ENCODE measurements around the gene DEFB125. TPM values are rescaled to one million over a fixed set of nuclear protein-coding genes. Genes with fewer than 3 reads are reported as not detected.

DEFB125 gene
- total RNA-seq, 1 donor from 2014 or later, result not detected

GRCh38 chr20:64026-64603, 23.4 kb upstream of the DEFB125 start:
- intact Hi-C loops (cut with DNase I), result no loop called here
- H3K4me3 ChIP-seq, result no peak overlapping the region
- H3K9me3 ChIP-seq, result no peaks in the 10 kb centered on the region
- H3K27me3 ChIP-seq, result no peaks in the 10 kb centered on the region
- H3K27ac ChIP-seq, result no peak overlapping the region
- no peak for TF ChIP-seq CTCF (IDR thresholded peaks at IDR 0.05)
- no peak for DNase-seq (ENCODE audit: low spot score in 2 of 2)
- no peaks in the 10 kb centered on the region for H3K36me3 ChIP-seq
- H3K4me1 ChIP-seq, result no peaks in the 10 kb centered on the region

GRCh38 chr20:64766-65322, 22.6 kb upstream of the DEFB125 start:
- DNase-seq (ENCODE audit: low spot score in 2 of 2), result no peak
- H3K4me1 ChIP-seq, result no peaks in the 10 kb centered on the region
- no peak for TF ChIP-seq CTCF (IDR thresholded peaks at IDR 0.05)
- no peaks in the 10 kb centered on the region for H3K36me3 ChIP-seq
- no peak overlapping the region for H3K4me3 ChIP-seq
- no peak overlapping the region for H3K27ac ChIP-seq
- intact Hi-C loops (cut with DNase I), result no loop called here
- H3K9me3 ChIP-seq, result no peaks in the 10 kb centered on the region
- H3K27me3 ChIP-seq, result no peaks in the 10 kb centered on the region

- TF ChIP-seq CTCF (IDR thresholded peaks at IDR 0.05), result no peak
- Histone ChIP-seq H3K9me3 (peaks cover 0 to 13% of the 10 kb centered on the region in 2 donors), H3K27ac (no peak overlapping the region), H3K4me1 (no peaks in the 10 kb centered on the region), H3K27me3 (no peaks in the 10 kb centered on the region), H3K4me3 (no peak overlapping the region), H3K36me3 (no peaks in the 10 kb centered on the region)
- intact Hi-C loops (cut with DNase I), result no loop called here
- DNase-seq (ENCODE audit: low spot score in 2 of 2), result no peak
Measured at GRCh38 chr20:77231-77630, 10.2 kb upstream of the DEFB125 start.

DNA sequence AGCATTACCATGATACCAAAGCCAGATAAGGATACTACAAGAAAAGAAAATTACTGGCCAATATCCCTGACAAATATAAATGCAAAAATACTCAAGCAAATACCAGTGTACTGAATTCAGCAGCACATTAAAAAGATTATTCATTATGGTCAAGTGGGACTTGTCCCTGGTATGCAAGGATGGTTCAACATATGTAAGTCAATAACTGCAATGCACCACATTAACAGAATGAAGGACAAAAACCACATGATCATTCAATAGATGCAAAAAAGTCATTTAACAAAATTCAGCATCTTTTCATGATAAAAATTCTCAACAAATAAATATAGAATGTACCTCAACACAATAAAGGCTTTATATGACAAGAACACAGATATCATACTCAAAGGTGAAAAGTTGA, 9.1 kb upstream of the DEFB125 start:
- no peak overlapping the region for H3K4me3 ChIP-seq
- no peak for DNase-seq (ENCODE audit: low spot score in 2 of 2)
- no peaks in the 10 kb centered on the region for H3K4me1 ChIP-seq
- H3K9me3 ChIP-seq, result peaks cover 0 to 13% of the 10 kb centered on the region in 2 donors
- no peak overlapping the region for H3K27ac ChIP-seq
- H3K36me3 ChIP-seq, result no peaks in the 10 kb centered on the region
- no peaks in the 10 kb centered on the region for H3K27me3 ChIP-seq
- intact Hi-C loops (cut with DNase I), result no loop called here
- TF ChIP-seq CTCF (IDR thresholded peaks at IDR 0.05), result no peak

- H3K27ac ChIP-seq, result no peak overlapping the region
- H3K27me3 ChIP-seq, result no peaks in the 10 kb centered on the region
- H3K4me1 ChIP-seq, result no peaks in the 10 kb centered on the region
- TF ChIP-seq CTCF (IDR thresholded peaks at IDR 0.05), result no peak
- peaks cover 0 to 12% of the 10 kb centered on the region in 2 donors for H3K9me3 ChIP-seq
- DNase-seq (ENCODE audit: low spot score in 2 of 2), result no peak
- no peak overlapping the region for H3K4me3 ChIP-seq
- intact Hi-C loops (cut with DNase I), result no loop called here
- H3K36me3 ChIP-seq, result no peaks in the 10 kb centered on the region
Measured at GRCh38 chr20:79565-79964, 7.9 kb upstream of the DEFB125 start.

DNA sequence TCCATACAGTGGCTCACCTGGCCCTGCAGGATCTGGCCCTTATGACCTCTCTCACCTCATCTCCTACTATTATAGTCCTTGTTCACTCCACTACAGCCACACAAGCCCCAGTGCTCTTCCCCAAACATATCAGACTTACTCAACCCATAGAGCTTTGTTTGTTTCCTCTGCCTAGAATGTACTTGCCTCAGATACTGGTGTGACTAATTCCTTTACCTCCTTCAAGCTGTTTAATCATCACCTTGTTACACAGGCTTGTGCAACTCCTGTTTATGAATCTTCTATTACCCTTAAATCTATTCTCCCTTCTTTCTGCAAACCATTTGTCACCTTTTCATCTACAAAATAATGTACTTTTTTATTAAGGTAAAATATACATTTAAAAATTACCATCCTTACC, 3.2 kb downstream of the DEFB125 start:
- Histone ChIP-seq H3K27ac (no peak overlapping the region), H3K4me3 (no peak overlapping the region), H3K4me1 (no peaks in the 10 kb centered on the region), H3K9me3 (no peaks in the 10 kb centered on the region), H3K36me3 (no peaks in the 10 kb centered on the region), H3K27me3 (no peaks in the 10 kb centered on the region)
- intact Hi-C loops (cut with DNase I), result no loop called here
- TF ChIP-seq CTCF (IDR thresholded peaks at IDR 0.05), result no peak
- DNase-seq (ENCODE audit: low spot score in 2 of 2), result no peak

All from ascending aorta (tissue), 2 donors.